ENCODE results near the gene RGS2.

The RGS2 gene

DNA sequence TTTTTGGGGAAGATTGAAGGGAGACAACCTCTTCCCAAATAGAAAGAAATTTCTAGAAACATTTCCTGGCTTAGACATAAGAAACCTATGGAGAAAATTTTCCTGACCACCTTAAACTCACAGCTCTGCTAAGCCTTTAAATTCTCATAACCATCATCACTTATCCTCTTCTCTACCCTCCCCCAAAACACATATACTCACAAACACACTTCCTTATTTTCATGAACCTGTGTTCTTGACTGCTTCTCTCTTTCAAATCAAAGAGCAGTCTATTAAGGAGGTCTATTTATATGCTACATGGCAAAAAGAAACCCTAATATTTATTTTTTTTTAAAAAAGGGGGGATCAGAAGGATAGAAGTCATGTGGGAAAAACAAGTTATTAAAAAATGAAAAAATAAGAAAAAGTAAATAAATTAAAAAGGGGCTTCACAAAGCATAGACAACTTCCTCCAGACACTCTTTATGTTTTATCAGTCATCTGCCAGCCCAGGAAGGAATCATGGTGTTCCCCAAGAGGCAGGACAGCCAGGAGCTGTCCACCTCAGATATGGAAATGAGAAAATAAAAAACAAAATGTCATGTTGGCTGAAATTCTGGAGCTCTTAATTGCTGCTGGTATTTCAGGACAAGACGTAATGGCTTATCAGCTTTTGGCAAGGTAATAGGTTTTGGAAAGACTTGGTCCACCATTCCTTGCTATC, 12.8 kb upstream of the RGS2 start:
- DNase-seq (ENCODE audit: low spot score) = no peak

DNA sequence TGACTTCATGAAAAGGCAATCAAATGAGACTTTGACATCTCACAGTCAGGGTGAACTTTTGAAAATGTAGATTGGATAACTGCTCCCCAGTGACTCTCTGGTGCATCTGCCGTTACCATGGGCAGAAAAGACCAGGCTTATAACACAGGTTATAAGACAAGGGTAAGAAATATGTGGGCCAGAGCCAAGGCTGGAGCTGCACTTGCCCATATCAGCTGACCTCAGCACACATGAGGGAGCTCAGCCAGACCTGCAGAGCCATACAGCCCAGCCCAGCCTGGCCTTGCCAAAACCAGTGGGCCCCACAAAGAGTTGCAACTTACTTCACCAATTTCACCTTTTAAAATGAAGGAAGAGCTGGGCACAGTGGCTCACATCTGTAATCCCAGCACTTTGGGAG, 11.7 kb upstream of the RGS2 start:
- DNase-seq (ENCODE audit: low spot score) = no peak

- no peak for DNase-seq (ENCODE audit: low spot score)
Observed at GRCh38 chr1:192797891-192798290, 10.9 kb upstream of the RGS2 start.

DNA sequence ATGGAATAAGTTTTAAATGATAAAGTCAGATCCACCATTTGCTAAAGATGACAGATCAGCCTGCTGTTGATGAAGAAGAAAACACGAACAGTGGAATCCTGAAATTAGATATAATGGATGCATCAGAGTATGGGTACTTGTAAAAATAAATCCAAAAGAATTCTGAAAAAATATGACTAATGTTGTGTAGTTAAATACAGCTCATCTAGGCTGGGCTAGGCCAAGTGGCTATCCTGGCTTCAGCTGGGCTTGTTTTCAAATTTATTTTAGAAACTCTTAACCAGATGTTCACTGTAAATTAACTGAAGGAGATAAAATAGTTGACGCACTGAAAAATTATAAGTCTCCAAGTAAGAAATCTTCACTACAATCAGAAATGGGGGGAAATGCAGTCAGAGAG, 7.4 kb upstream of the RGS2 start:
- DNase-seq (ENCODE audit: low spot score) = no peak

- no peak for DNase-seq (ENCODE audit: low spot score)
Observed at GRCh38 chr1:192802406-192802805, 6.4 kb upstream of the RGS2 start.

DNA sequence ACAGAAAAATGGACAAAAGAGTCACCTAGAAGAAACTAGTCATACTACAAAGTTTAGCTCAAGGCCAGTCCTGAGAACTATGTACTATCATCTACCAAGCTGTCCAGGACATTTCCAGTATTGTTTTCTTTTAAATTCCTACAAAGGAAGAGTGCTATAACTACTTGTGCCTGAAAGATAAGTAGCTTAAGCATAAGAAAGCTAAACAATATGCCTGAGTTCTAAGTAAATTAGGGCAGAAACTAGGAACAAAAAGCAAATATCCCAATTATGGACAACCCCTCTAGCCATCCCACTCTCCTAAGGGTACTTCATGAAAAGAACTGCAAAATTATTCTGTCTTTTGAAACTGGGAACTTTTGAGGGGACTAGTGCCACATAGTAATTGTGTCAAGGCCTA, 5.3 kb upstream of the RGS2 start:
- no peak for DNase-seq (ENCODE audit: low spot score)

DNA sequence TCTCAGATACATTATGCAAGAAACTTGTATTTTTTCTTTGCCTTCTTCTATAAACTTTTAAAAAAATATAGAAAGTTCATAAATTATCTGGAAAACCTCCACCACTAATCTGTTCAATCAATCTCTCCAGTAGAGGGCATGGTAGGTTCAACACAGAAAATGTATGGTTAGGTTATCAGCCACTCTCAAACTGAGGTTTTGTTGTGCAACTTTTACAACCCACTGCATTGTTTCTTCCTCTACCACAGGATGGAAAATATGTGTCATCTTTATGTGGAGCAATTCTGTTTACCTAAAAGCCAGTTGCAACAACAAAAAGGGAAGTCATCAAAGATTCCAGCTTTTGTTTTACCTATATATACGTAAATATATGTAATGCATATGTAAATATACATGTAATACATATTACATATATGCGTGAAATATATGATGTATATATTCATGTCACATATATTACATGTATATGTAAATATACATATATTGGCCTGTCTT, 3.0 kb upstream of the RGS2 start:
- peak; percentile 74 for DNase-seq (ENCODE audit: low spot score)

DNA sequence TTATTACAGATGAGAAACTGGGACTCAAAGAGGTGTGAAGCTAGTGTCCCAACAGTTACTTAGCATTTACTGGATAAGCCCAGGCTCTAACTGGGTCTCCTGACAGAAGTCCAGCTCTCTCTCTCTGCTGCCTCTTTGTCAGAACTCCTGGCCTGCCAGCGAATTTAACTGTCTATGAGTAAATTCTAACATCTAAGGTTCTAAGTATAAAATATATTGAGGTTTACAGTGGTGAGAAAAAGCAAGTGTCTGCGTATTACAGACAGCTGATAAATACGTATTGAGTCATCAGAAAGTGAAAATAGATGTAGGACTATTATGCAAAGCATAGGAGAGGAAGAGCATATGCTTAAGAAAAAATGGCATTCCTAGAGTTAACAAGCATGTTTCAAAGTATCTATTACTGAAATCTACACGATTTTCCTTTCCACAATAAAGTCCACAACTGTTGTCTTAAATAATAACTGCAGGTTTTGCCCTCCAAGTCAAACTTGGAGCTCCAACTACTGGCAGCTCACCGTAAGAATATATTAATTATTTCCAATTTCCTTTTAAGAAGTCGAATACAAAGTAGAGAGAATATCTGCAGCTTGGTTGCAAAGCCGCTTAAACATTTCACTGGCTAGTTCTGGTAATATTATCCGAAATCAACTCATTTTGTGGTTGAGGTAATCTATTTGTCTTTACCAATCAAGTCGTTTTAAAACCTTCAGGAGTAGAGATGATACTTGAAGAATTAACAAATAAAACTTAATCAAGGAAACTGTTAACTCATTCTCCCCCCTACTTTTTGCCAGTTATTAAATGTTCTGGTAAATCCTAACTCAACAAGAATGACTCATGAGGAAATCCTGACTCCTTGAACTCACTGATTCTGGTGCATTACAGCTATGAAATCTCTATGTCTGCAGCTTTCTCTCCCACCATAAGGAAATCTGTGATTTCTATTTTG, 1.4 kb upstream of the RGS2 start:
- peak; percentile 11 for DNase-seq (ENCODE audit: low spot score)

DNA sequence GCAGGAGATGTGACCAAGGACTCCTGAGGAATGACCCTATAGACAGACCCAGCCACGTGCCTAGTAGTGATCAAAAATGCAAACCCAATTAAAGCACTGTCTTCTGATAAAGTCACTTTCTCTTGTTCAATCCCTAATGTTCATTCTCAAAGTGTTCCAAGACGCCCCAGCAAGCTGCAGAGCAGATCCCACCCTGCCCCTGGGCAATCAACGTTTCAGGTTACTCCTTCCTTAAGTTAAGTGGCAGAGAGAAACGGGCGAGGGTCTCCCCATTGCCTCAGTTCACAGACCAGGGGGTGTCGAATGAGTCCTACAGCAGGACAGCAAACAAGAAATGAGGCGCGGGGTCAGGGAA, 699 bp upstream of the RGS2 start:
- DNase-seq (ENCODE audit: low spot score) = no peak

- peak; percentile 50 for DNase-seq (ENCODE audit: low spot score)
Observed at GRCh38 chr1:192809307-192810252, 741 bp downstream of the RGS2 start.

GRCh38 chr1:192810253-192810880, 1.5 kb downstream of the RGS2 start:
- DNase-seq (ENCODE audit: low spot score) = no peak

GRCh38 chr1:192811006-192811405, 2.2 kb downstream of the RGS2 start:
- DNase-seq (ENCODE audit: low spot score) = no peak

DNA sequence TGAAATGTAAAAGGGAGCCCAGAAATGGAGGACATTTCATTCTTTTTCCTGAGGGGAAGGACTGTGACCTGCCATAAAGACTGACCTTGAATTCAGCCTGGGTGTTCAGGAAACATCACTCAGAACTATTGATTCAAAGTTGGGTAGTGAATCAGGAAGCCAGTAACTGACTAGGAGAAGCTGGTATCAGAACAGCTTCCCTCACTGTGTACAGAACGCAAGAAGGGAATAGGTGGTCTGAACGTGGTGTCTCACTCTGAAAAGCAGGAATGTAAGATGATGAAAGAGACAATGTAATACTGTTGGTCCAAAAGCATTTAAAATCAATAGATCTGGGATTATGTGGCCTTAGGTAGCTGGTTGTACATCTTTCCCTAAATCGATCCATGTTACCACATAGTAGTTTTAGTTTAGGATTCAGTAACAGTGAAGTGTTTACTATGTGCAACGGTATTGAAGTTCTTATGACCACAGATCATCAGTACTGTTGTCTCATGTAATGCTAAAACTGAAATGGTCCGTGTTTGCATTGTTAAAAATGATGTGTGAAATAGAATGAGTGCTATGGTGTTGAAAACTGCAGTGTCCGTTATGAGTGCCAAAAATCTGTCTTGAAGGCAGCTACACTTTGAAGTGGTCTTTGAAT, 2.9 kb downstream of the RGS2 start:
- DNase-seq (ENCODE audit: low spot score) = no peak

- DNase-seq (ENCODE audit: low spot score) = no peak
Observed at GRCh38 chr1:192812420-192813209, 3.8 kb downstream of the RGS2 start.

DNA sequence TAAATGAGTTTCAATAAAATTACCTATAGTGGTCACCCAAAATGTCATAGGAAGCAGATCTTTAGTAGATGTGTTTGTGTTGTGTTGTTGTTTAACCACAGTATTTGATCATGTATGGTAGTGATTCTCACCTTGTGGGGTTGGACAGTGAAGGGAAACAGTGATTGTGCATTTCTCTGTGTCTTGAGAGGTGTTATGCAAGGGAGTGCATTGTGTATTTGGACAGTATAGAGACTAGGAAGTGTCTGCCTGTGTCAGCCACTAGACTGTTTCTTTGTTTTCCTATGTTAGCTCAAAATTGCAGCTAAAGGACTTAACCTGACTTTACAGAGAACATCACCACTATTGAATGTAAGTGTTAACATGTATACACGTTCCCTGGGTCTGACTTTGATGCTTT, 6.0 kb downstream of the RGS2 start:
- no peak for DNase-seq (ENCODE audit: low spot score)

GRCh38 chr1:192817246-192817645, 8.4 kb downstream of the RGS2 start:
- DNase-seq (ENCODE audit: low spot score) = no peak

GRCh38 chr1:192821296-192821695, 12.5 kb downstream of the RGS2 start:
- no peak for DNase-seq (ENCODE audit: low spot score)

DNA sequence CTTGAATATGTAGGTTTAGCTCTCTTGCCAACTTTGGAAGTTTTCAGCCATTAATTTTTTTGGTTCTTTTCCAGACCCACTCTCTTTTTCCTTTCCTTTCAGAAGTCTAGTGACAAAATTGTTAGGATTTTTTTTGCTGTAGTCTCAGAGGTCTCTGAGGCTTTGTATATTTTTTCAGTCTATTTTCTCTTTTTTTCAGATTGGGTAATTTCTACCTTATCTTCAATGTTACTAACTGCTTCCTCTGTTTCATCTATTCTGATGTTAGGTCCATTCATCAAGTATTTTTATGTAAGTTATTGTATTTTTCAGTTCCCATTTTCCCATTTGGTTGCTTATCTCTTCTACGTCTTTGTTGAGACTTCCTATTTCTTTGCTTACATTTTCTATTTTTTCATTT, 15.7 kb downstream of the RGS2 start:
- no peak for DNase-seq (ENCODE audit: low spot score)

DNA sequence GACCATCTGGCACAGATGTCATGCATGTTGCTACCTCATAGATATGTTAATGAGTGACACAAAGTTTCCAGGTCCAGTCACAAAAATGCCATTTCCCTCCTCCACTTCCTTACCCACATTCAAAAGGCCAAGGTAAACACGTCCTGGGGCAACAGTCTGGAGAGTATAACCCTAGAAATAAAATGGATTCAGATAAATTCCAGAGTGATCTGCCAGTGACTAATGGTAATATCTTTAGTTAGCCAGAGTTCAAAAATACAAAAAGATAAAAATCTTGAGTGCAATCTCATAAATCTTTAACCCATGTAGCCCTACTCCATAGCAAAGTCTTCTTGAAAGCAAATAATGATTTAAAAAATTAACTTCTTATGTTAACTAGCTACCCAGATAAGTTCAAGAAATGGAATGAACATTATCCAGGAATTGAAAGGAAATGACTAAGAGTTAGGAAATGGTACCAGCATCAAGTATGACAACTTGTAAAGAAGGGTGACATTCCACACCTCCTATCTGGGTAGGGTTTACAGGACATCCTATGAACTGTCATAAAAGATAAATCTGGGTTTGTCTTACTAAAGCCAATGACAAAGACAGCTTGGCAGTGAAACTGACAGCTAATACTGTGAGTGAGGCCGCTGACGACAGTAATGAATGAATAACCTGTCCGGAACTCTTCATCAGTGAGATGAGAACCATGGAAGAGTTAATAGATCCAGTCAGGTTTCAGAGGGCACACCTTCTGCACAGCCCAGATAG, 18.1 kb downstream of the RGS2 start:
- no peak for DNase-seq (ENCODE audit: low spot score)

Measured in CD4-positive, alpha-beta T cell treated with Interleukin-6 at 100 ng/mL for 8 hours (primary cell).